Neuronal stem cell (in vitro differentiated cells): ENCODE results near the gene PPEF1.

ENCODE experiments used
- DNase-seq: peaks from one replicate; pipeline ENCODE4 v3.0.0-alpha.2; 2013; ENCODE audit warnings: low spot score
- H2AFZ ChIP-seq: one replicate; pipeline ENCODE4 v1.6.1; 2013; ENCODE audit warnings: mild to moderate bottlenecking, low read length, inconsistent platforms
- H2AK5ac ChIP-seq: 2 replicates; pipeline ENCODE4 v1.6.1; 2013; ENCODE audit warnings: low read depth, mild to moderate bottlenecking, inconsistent platforms, low read length, moderate library complexity, mixed read lengths
- H2BK120ac ChIP-seq: 2 replicates; pipeline ENCODE4 v1.6.1; 2013; ENCODE audit warnings: low read depth, mild to moderate bottlenecking, inconsistent platforms, low read length, moderate library complexity, mixed read lengths
- H2BK12ac ChIP-seq: one replicate; pipeline ENCODE4 v1.6.1; 2013; ENCODE audit warnings: low read length, inconsistent platforms
- H2BK15ac ChIP-seq: 2 replicates; pipeline ENCODE4 v1.6.1; 2013; ENCODE audit warnings: mild to moderate bottlenecking, low read length, inconsistent platforms, mixed read lengths
- H2BK5ac ChIP-seq: one replicate; pipeline ENCODE4 v1.6.1; 2013; ENCODE audit warnings: inconsistent platforms, mild to moderate bottlenecking, low read length, moderate library complexity
- H3K14ac ChIP-seq: one replicate; pipeline ENCODE4 v1.6.1; 2013; ENCODE audit warnings: low read length, inconsistent platforms
- H3K18ac ChIP-seq: 2 replicates; pipeline ENCODE4 v1.6.1; 2013; ENCODE audit warnings: low read length, inconsistent platforms
- H3K23ac ChIP-seq: 2 replicates; pipeline ENCODE4 v1.6.1; 2013; ENCODE audit warnings: low read depth, mild to moderate bottlenecking, mixed read lengths, low read length, inconsistent platforms; ENCODE audit not compliant: poor library complexity
- H3K27ac ChIP-seq: replicated peaks from 3 replicates; pipeline ENCODE4 v1.5.1; 2013; ENCODE audit warnings: low read length, inconsistent platforms
- H3K27me3 ChIP-seq, 3 experiments: 2 replicates each; pipeline ENCODE4 v1.6.1; 2013; ENCODE audit warnings: low read length in 3 of 3, mild to moderate bottlenecking in 2 of 3, inconsistent platforms in 1 of 3, low read depth in 1 of 3, mixed read lengths in 1 of 3, moderate library complexity in 1 of 3; ENCODE audit not compliant: control insufficient read depth in 3 of 3, insufficient read depth in 3 of 3
- H3K36me3 ChIP-seq, 2 donors: replicated peaks in 1 of 2; 2 replicates each; pipeline ENCODE4 v1.6.1; 2013; ENCODE audit warnings: low read length in 2 of 2; ENCODE audit not compliant: control insufficient read depth in 2 of 2, insufficient read depth in 2 of 2
- H3K4ac ChIP-seq: 2 replicates; pipeline ENCODE4 v1.6.1; 2013; ENCODE audit warnings: inconsistent platforms, mild to moderate bottlenecking, low read length, moderate library complexity
- H3K4me1 ChIP-seq, 2 donors: 1 replicate in 1 of 2; 2 replicates in 1 of 2; pipeline ENCODE4 v1.6.1; 2013; ENCODE audit warnings: low read length in 2 of 2, low read depth in 1 of 2; ENCODE audit not compliant: control insufficient read depth in 2 of 2, insufficient read depth in 1 of 2
- H3K4me2 ChIP-seq: one replicate; pipeline ENCODE4 v1.6.1; 2013; ENCODE audit warnings: mild to moderate bottlenecking, low read length, inconsistent platforms; ENCODE audit not compliant: insufficient read depth, poor library complexity, severe bottlenecking
- H3K4me3 ChIP-seq, 2 donors: 2 replicates each; pipeline ENCODE4 v1.5.1; 2013; ENCODE audit warnings: low read length in 2 of 2, mild to moderate bottlenecking in 2 of 2, inconsistent platforms in 1 of 2, moderate library complexity in 1 of 2
- H3K79me1 ChIP-seq: one replicate; pipeline ENCODE4 v1.6.1; 2013; ENCODE audit warnings: low read depth, mild to moderate bottlenecking, inconsistent platforms, low read length, moderate library complexity
- H3K9ac ChIP-seq: one replicate; pipeline ENCODE4 v1.6.1; 2013; ENCODE audit warnings: mild to moderate bottlenecking, low read depth, low read length, inconsistent platforms; ENCODE audit not compliant: poor library complexity
- H3K9me3 ChIP-seq, 2 donors: replicated peaks in 1 of 2; 2 replicates each; pipeline versions ENCODE3 to v1.6.1; 2013; ENCODE audit warnings: low read length in 2 of 2, mild to moderate bottlenecking in 2 of 2, inconsistent platforms in 1 of 2, low read depth in 1 of 2, mixed read lengths in 1 of 2, moderate library complexity in 1 of 2; ENCODE audit not compliant: control insufficient read depth in 2 of 2, insufficient read depth in 1 of 2
- H4K8ac ChIP-seq: one replicate; pipeline ENCODE4 v1.6.1; 2013; ENCODE audit warnings: low read depth, mild to moderate bottlenecking, inconsistent platforms, low read length, moderate library complexity
- H4K91ac ChIP-seq: one replicate; pipeline ENCODE4 v1.6.1; 2013; ENCODE audit warnings: low read length, low read depth, mild to moderate bottlenecking, inconsistent platforms; ENCODE audit not compliant: poor library complexity
- WGBS, 2 donors: extraction: QIAGEN DNeasy Blood & Tissue Kit; methylation state at CpG; one replicate each; pipeline ENCODE4 v1.1.7; 2013; ENCODE audit warnings: missing lambda C conversion rate in 2 of 2, mixed read lengths in 1 of 2; ENCODE audit not compliant: insufficient read length in 2 of 2, insufficient replicate concordance in 1 of 2; ENCODE audit errors: extremely low coverage in 2 of 2; 5-methylcytosine and 5-hydroxymethylcytosine counted together

Gene PPEF1

DNA sequence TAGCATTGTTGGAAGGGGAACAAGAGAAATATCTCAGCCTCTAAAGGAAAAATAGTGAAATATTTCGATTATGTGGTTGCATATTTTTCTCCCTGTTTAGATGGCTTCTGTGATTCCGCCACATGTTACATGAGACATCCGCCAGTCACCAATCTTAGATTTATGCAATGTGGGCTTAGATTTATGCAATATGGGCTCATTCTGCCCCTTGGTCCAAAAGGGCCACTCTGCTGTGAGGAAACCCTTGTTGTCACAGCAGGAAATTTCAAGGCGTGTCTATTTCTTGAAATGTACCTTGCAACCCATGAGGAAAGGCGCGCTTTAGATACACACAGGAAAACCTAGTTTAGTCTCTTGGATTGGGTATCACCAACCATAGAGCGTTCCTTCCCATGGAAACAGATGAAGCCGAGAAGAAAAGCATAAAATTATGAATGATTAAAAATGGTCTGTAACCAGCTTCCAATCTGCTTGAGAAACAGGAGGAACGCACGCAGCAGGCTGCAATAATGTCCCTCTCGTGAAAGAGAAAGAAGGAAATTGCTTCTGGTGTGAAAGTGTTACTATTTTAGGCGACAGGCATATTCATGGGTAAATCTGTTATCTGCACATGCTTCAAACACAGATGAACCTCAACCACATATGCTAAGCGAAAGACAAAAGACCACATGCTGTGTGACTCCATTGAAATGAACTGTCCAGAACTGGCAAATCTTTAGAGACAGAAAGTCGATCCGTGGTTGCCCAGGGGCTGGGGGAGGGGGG, 39.2 kb upstream of the PPEF1 start:
- no peak overlapping the region for H3K27ac ChIP-seq
- no peak overlapping the region for H2BK5ac ChIP-seq

DNA sequence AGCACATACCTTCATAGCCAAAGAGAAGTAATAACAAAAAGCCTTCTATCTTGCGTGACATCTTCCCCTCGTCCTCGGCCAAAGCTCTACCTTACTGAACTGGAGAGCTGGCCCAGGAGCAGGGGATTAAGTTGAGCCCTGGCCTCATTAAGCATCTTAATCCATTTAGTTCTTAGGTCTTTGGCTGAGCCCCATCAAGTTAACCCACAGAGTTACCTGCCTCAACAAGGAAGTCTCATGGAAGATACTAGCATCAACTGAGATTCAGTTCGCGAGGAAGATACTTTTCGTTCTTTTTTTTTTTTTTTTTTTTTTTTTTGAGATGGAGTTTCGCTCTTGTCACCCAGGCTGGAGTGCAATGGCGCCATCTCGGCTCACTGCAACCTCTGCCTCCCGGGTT, 35.4 kb upstream of the PPEF1 start, which contains the start of gene RS1:
Gene RS1, minus strand, starts transcription at position 101 of the 400 bp plus-strand sequence. Its CDS starts 40 bp downstream, at position 61.
- WGBS, 2 donors: no CpG with 5 or more reads among the region's 10 CpGs
- Histone ChIP-seq H3K4me1 (no peaks in the 10 kb centered on the region), H3K18ac (no peak within 1 kb of the TSS), H3K23ac (no peak within 1 kb of the TSS), H3K9me3 (no peaks in the 10 kb centered on the region), H2BK15ac (no peak within 1 kb of the TSS), H3K27me3 (no peaks in the 10 kb centered on the region), H3K9ac (no peak within 1 kb of the TSS), H2AFZ (no peak within 1 kb of the TSS), H3K27ac (no peak within 1 kb of the TSS), H3K4me3 (no peak within 1 kb of the TSS), H3K4ac (no peak within 1 kb of the TSS), H3K4me2 (no peak within 1 kb of the TSS), H2BK12ac (no peak within 1 kb of the TSS), H4K91ac (no peak within 1 kb of the TSS), H3K14ac (no peak within 1 kb of the TSS), H4K8ac (no peak within 1 kb of the TSS), H3K36me3 (no peaks in the 10 kb centered on the region), H2BK120ac (no peak within 1 kb of the TSS), H3K79me1 (no peaks in the 10 kb centered on the region), H2AK5ac (no peak within 1 kb of the TSS), H2BK5ac (no peak within 1 kb of the TSS)
- DNase-seq: no peak

More for the DNA sequence above, 39.2 kb upstream of the PPEF1 start:
- Histone ChIP-seq H3K9me3 (no peaks in the 10 kb centered on the region), H3K23ac (no peak overlapping the region), H2AFZ (peak overlapping the region; percentile 0), H3K4me1 (no peaks in the 10 kb centered on the region), H2AK5ac (no peak overlapping the region), H3K4me2 (no peak overlapping the region), H2BK15ac (no peak overlapping the region), H2BK12ac (no peak overlapping the region), H3K36me3 (no peaks in the 10 kb centered on the region), H3K9ac (no peak overlapping the region), H3K27me3 (no peaks in the 10 kb centered on the region), H3K4me3 (no peak overlapping the region), H3K79me1 (no peaks in the 10 kb centered on the region), H3K4ac (no peak overlapping the region), H2BK120ac (no peak overlapping the region), H4K91ac (no peak overlapping the region), H4K8ac (no peak overlapping the region), H3K14ac (no peak overlapping the region), H3K18ac (no peak overlapping the region)
- DNase-seq: no peak
- no CpG with 5 or more reads among the region's 15 CpGs for WGBS, 2 donors

DNA sequence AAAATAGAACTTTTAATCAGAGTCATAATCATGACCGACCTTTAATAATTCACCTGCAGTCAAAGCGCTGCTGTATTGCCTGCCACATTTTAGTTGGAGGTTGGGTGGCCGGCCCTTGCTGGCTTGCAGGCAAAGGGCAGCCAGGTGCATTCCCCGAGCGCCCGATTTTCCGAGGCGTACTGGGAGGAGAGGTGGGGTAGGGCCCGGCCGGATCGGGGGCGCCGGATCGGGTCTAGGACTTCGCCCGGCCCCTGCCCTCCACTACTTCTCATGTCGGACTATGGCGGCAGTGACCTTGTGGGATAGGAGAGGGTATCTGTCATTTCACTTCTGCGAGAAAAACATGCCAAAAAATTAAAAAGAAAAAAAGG, 33.0 kb upstream of the PPEF1 start:
- no peak overlapping the region for H3K23ac ChIP-seq

DNA sequence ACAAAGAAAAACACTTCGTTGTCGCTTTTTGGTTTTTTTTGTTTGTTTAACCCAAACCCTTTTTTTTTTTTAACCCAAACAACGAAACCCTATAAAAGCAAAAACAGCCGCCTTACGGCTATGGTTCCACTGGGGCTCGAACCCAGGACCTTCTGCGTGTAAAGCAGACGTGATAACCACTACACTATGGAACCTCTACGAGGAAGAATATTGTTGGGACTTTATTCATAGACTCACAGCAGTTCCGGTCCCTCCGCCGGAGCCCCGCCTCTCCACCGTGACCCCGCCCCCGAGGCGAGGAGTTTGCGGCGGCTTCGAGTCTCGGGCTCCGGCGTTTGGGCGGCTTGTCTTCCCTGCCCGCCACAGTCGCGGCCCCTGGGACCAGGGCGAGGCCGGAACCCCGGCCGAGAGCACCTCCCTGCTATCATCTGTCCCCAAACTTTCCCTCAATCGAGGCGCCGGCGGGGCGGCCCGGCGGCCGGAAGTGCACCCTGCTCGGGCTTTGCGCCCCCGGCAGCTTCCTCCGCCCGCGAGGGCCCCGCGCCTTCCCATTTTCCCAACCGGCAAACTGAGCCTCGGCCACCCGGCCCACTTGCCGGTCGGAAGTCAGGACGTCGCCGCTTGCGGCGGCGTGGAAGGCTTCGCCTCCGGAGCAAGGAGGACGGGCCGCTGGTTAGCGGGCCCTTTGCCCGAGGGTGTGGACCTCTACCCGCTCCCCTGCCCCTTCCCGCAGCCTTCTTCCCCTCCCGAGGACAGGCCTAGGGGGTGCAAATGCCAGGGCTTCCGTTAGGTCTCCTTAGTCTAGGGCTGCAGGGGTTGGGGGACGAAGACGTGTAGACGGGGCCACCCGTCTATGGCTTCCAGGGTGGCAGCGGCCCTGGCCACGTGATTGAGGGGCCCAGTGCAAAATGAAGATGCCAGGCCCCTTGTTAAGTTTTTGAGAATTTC, 32.4 kb upstream of the PPEF1 start:
- Histone ChIP-seq H3K4me2 (peak overlapping the region; percentile 40), H3K18ac (peak overlapping the region; percentile 38), H3K9ac (no peak overlapping the region), H2BK15ac (no peak overlapping the region), H3K79me1 (no peaks in the 10 kb centered on the region), H3K27ac (no peak overlapping the region), H3K4me3 (peak overlapping the region; percentile 57 to 86), H2AK5ac (no peak overlapping the region), H3K23ac (no peak overlapping the region), H2BK12ac (no peak overlapping the region), H3K27me3 (no peaks in the 10 kb centered on the region), H3K14ac (no peak overlapping the region), H2BK5ac (no peak overlapping the region), H2BK120ac (no peak overlapping the region), H3K36me3 (no peaks in the 10 kb centered on the region), H4K8ac (no peak overlapping the region), H2AFZ (peak overlapping the region; percentile 96), H3K4ac (no peak overlapping the region), H4K91ac (no peak overlapping the region), H3K4me1 (no peaks in the 10 kb centered on the region), H3K9me3 (no peaks in the 10 kb centered on the region)
- no CpG with 5 or more reads among the region's 74 CpGs for WGBS, 2 donors
- DNase-seq: peak; percentile 74

More for the DNA sequence above, 33.0 kb upstream of the PPEF1 start:
- Histone ChIP-seq H3K4me1 (no peaks in the 10 kb centered on the region), H3K79me1 (no peaks in the 10 kb centered on the region), H3K36me3 (no peaks in the 10 kb centered on the region), H3K4me3 (peak overlapping the region; percentile 57 to 82), H3K4ac (no peak overlapping the region), H2AK5ac (no peak overlapping the region), H3K27me3 (no peaks in the 10 kb centered on the region), H3K4me2 (no peak overlapping the region), H4K8ac (no peak overlapping the region), H4K91ac (no peak overlapping the region), H3K27ac (no peak overlapping the region), H3K14ac (no peak overlapping the region), H2BK120ac (no peak overlapping the region), H2AFZ (peak overlapping the region; percentile 86), H3K18ac (no peak overlapping the region), H3K9ac (no peak overlapping the region), H3K9me3 (no peaks in the 10 kb centered on the region), H2BK5ac (no peak overlapping the region), H2BK12ac (no peak overlapping the region), H2BK15ac (no peak overlapping the region)
- DNase-seq: peak; percentile 5
- no CpG with 5 or more reads among the region's 19 CpGs for WGBS, 2 donors
